ENCODE results near the gene ATRIP. TPM values are rescaled to one million over a fixed set of nuclear protein-coding genes. Genes with fewer than 3 reads are reported as not detected.

The ATRIP gene
- total RNA-seq, 1 donor = 7.8 TPM

GRCh38 chr3:48411041-48411588 lies 35.4 kb upstream of the ATRIP start:
- DNase-seq (ENCODE audit: low read depth) = no peak
- no peak overlapping the region for H3K4me3 ChIP-seq (ENCODE audit: low read depth, low read length)
- TF ChIP-seq CTCF (IDR thresholded peaks at IDR 0.05; ENCODE audit: insufficient read depth, low read depth, low read length) = no peak

- H3K4me3 ChIP-seq (ENCODE audit: low read depth, low read length) = no peak overlapping the region
- no peak for TF ChIP-seq CTCF (IDR thresholded peaks at IDR 0.05; ENCODE audit: insufficient read depth, low read depth, low read length)
- no peak for DNase-seq (ENCODE audit: low read depth)
These were observed 34.7 kb upstream of the ATRIP start for GRCh38 chr3:48411606-48412374.

- no peak for DNase-seq (ENCODE audit: low read depth)
- no peak overlapping the region for H3K4me3 ChIP-seq (ENCODE audit: low read depth, low read length)
- no peak for TF ChIP-seq CTCF (IDR thresholded peaks at IDR 0.05; ENCODE audit: insufficient read depth, low read depth, low read length)
These were observed 34.0 kb upstream of the ATRIP start for GRCh38 chr3:48412375-48413001.

GRCh38 chr3:48413086-48413485 lies 33.5 kb upstream of the ATRIP start:
- no peak for TF ChIP-seq CTCF (IDR thresholded peaks at IDR 0.05; ENCODE audit: insufficient read depth, low read depth, low read length)
- DNase-seq (ENCODE audit: low read depth) = no peak
- H3K4me3 ChIP-seq (ENCODE audit: low read depth, low read length) = no peak overlapping the region

- no peak overlapping the region for H3K4me3 ChIP-seq (ENCODE audit: low read depth, low read length)
- DNase-seq (ENCODE audit: low read depth) = no peak
- no peak for TF ChIP-seq CTCF (IDR thresholded peaks at IDR 0.05; ENCODE audit: insufficient read depth, low read depth, low read length)
These were observed 32.9 kb upstream of the ATRIP start for GRCh38 chr3:48413611-48414010.

- DNase-seq (ENCODE audit: low read depth) = no peak
- H3K4me3 ChIP-seq (ENCODE audit: low read depth, low read length) = no peak overlapping the region
These were observed 31.9 kb upstream of the ATRIP start for GRCh38 chr3:48414376-48415250.

More at GRCh38 chr3:48414376-48415250, 31.9 kb upstream of the ATRIP start:
- no peak for TF ChIP-seq CTCF (IDR thresholded peaks at IDR 0.05; ENCODE audit: insufficient read depth, low read depth, low read length)
